SH-SY5Y (cell line): Measurements from ENCODE around the gene SLC35A2.

Source experiments
- GATA2 ChIP-seq: IDR thresholded peaks from 2 replicates; pipeline ENCODE4 v1.6.1; 2011; ENCODE audit warnings: mild to moderate bottlenecking, low read depth, low read length
- GATA3 ChIP-seq: IDR thresholded peaks from 2 replicates; pipeline ENCODE4 v1.6.1; 2011; ENCODE audit warnings: low read depth, mild to moderate bottlenecking, low read length, moderate library complexity

DNA sequence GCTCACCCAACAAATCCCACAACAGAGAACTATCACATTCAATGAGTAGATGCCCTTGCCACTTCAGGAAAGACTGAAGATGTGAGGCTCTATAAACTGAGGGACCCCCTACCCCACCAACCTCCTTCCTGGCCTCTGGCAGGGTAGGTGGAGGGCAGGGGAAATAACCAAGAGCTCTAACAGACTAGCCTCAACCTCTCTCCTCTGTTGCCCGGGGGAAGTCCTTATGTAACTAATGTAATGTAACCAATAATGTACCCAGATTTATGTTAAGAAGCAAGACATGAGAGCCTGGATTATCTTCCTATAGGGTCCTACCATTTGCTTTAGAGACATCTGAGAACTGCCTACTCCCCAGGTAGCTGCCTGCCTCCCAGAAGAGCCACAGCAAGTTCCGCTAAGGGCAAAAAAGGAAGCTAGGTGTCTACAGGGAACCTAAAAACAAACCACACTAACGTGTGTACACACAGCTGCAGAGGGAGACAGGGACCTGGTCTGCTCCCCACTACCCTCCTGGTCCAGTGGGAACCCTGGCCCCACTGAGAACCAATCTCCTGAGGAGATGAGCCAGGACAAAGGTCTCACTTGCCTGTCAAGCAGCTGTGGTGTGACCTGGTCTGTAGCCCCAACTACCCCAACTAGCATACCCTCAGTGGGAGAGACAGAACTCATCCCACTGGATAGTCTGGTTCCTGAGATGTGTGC, 28.2 kb upstream of the SLC35A2 start:
- TF ChIP-seq GATA2 (no peak), GATA3 (no peak)
